LNCaP clone FGC (cell line): ENCODE results near the gene SCN8A.

Source experiments
- DNase-seq: peaks from one replicate; pipeline ENCODE4 v3.0.0-alpha.2; 2011; ENCODE audit warnings: low read depth
- H3K4me3 ChIP-seq: 2 replicates; pipeline ENCODE4 v1.5.1; 2011; ENCODE audit warnings: mild to moderate bottlenecking, low read depth, low read length, control low read depth
- TF ChIP-seq, protein P1 (sequence below): IDR thresholded peaks from 2 replicates; pipeline ENCODE4 v1.5.1; 2012; ENCODE audit warnings: mild to moderate bottlenecking; ENCODE audit not compliant: control insufficient read depth, insufficient read depth; ENCODE audit errors: extremely low read depth

SCN8A gene

GRCh38 chr12:51625370-51625769 is 34.3 kb downstream of the SCN8A start:
- H3K4me3 ChIP-seq, result no peak overlapping the region
- TF ChIP-seq, protein P1, sequence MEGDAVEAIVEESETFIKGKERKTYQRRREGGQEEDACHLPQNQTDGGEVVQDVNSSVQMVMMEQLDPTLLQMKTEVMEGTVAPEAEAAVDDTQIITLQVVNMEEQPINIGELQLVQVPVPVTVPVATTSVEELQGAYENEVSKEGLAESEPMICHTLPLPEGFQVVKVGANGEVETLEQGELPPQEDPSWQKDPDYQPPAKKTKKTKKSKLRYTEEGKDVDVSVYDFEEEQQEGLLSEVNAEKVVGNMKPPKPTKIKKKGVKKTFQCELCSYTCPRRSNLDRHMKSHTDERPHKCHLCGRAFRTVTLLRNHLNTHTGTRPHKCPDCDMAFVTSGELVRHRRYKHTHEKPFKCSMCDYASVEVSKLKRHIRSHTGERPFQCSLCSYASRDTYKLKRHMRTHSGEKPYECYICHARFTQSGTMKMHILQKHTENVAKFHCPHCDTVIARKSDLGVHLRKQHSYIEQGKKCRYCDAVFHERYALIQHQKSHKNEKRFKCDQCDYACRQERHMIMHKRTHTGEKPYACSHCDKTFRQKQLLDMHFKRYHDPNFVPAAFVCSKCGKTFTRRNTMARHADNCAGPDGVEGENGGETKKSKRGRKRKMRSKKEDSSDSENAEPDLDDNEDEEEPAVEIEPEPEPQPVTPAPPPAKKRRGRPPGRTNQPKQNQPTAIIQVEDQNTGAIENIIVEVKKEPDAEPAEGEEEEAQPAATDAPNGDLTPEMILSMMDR, result no peak
- DNase-seq, result no peak

- no peak overlapping the region for H3K4me3 ChIP-seq
- DNase-seq, result no peak
- TF ChIP-seq, protein P1, result no peak
Measured at GRCh38 chr12:51626115-51626514, 35.1 kb downstream of the SCN8A start.

- TF ChIP-seq, protein P1, result no peak
- H3K4me3 ChIP-seq, result no peak overlapping the region
- DNase-seq, result no peak
Measured at GRCh38 chr12:51626629-51627028, 35.6 kb downstream of the SCN8A start.

DNA sequence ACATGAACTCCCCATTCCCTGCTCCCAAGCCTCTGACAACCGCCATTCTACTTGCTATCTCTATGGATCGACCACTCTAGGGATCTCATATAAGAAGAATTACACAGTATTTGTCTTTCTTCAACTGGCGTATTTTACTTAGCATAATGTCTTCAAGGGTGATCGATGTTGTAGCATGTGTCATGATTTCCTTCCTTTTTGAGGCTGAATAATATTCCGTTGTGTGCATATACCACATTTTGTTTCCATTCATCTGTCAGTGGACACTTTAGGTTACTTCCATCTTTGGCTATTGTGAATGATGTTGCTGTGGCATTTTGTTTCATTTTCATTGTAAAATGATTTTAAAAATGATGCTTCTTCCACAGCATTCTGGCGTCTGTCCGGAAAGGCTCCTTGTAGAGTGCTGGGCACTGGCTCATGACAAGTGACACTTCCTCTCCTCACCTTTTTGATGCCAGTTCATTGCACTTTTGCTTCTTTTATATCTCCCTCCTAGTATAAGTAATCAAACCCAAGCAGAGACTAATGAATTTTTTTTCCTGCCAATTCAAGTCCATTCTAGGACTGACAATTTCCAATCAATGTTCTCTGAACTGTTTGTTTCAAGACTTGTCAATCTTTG is 39.3 kb downstream of the SCN8A start:
- no peak for DNase-seq
- no peak overlapping the region for H3K4me3 ChIP-seq
- TF ChIP-seq, protein P1, result no peak

DNA sequence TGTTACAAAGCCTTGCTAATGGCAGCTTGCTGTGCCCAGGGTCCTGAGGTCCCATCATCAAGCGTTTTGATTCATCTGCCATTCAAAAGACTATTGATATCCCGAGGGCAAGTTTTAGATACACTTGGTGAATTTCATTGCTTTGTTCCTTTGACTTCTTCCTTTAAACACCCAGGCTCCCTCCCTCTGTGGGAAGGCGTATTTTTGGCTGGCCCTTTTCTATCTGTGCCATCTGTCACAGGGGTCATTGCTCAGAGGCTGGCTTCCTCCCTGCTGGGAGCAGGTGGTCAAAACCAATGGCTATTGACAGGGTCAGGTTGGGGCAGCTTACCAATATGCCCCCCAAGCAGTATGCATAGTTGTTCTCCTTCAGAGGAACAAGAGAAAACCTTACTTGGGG is 40.0 kb downstream of the SCN8A start:
- DNase-seq, result no peak
- TF ChIP-seq, protein P1, result no peak
- H3K4me3 ChIP-seq, result no peak overlapping the region

DNA sequence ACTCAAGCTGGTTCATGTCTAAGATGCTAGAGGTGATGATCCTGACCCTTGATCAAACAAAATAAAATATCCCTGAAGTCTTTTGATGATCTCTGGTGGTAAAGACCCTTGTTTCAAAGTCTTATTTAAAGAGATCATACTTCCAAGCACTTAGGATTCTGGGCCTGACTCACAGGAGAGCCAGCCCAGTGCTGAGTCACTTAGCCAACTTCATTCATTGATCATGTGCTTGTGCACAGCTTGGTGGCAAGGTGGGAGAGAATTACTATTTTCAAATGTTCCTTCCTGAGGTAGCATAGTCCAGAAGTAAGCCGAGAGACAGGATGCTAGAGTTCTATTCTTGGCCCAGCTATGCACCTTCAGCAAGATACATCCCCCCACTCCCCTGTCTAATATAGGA is 40.6 kb downstream of the SCN8A start:
- TF ChIP-seq, protein P1, result no peak
- H3K4me3 ChIP-seq, result no peak overlapping the region
- no peak for DNase-seq

DNA sequence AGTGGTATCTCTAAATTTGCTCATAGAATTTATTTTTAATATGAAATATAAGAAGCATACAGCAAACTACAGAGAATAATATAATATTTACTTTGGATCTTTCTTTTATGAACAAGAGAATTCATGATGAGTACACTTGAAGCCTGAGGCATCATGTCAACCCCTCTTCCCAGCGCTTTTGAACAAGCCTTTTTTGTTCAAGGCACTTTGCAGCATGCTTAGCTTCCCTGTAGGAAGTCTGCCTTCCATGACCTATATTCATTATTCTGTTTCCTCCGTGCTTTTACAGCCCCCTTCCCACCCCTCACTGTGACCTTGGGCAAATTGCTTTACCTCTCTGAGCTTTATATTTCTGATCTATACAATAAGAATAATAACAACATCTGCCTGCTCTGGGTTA is 41.6 kb downstream of the SCN8A start:
- no peak overlapping the region for H3K4me3 ChIP-seq
- TF ChIP-seq, protein P1, result no peak
- peak; percentile 26 for DNase-seq
